K562 (cell line): ENCODE measurements around the gene SLFN14. TPM values are rescaled to one million over a fixed set of nuclear protein-coding genes. Genes with fewer than 3 reads are reported as not detected.

Experiments used
- ATF6 ChIP-seq: sonication (generic); formaldehyde crosslinking; IDR thresholded peaks from 2 replicates; pipeline ENCODE4 v1.4.0; 2020; ENCODE audit warnings: mild to moderate bottlenecking, missing genetic modification reagents
- CBX5 ChIP-seq: IDR thresholded peaks from 2 replicates; pipeline ENCODE4 v1.6.1; 2014; ENCODE audit warnings: low read depth, borderline replicate concordance
- FOXK2 ChIP-seq, 2 experiments: fragments of 450-650 bp; IDR thresholded peaks in 1 of 2; conservative IDR thresholded peaks in 1 of 2; 2 replicates each; pipeline ENCODE4 v1.6.1; 2016; ENCODE audit warnings: low read depth in 2 of 2, mild to moderate bottlenecking in 1 of 2
- HNRNPLL ChIP-seq: fragments of 200-400 bp; formaldehyde crosslinking; IDR thresholded peaks from 2 replicates; pipeline ENCODE4 v1.6.1; 2017; ENCODE audit warnings: low read length, low read depth, mild to moderate bottlenecking; ENCODE audit not compliant: poor library complexity, severe bottlenecking
- L3MBTL2 ChIP-seq: fragments of 450-650 bp; IDR thresholded peaks from 2 replicates; pipeline ENCODE4 v1.6.1; 2016; ENCODE audit warnings: mild to moderate bottlenecking, moderate library complexity
- MTA3 ChIP-seq: fragments of 450-650 bp; formaldehyde crosslinking; IDR thresholded peaks from 2 replicates; pipeline ENCODE4 v1.6.1; 2017; ENCODE audit warnings: mild to moderate bottlenecking, borderline replicate concordance
- PCBP1 ChIP-seq: fragments of 200-400 bp; formaldehyde crosslinking; IDR thresholded peaks from 2 replicates; pipeline ENCODE4 v1.6.1; 2018; ENCODE audit warnings: mild to moderate bottlenecking, low read depth, low read length; ENCODE audit not compliant: poor library complexity, severe bottlenecking
- POLR3G ChIP-seq: IDR thresholded peaks from 2 replicates; pipeline ENCODE4 v1.6.1; 2011; ENCODE audit not compliant: insufficient read length, insufficient replicate concordance; ENCODE audit errors: extremely low read depth
- PURB ChIP-seq: sonication (generic); formaldehyde crosslinking; IDR thresholded peaks from 2 replicates; pipeline ENCODE4 v1.9.0; 2021; ENCODE audit warnings: low read depth, mild to moderate bottlenecking, missing genetic modification reagents
- RBM22 ChIP-seq: fragments of 200-400 bp; formaldehyde crosslinking; IDR thresholded peaks from 2 replicates; pipeline ENCODE4 v1.6.1; 2018; ENCODE audit warnings: low read length, low read depth; ENCODE audit not compliant: poor library complexity, severe bottlenecking
- RFX7 ChIP-seq: fragments of 250-450 bp; sonication (Bioruptor Pico); IDR thresholded peaks from 2 replicates; pipeline ENCODE4 v1.5.1; 2021; ENCODE audit warnings: mild to moderate bottlenecking
- TCF3 ChIP-seq: sonication (generic); formaldehyde crosslinking; IDR thresholded peaks from 2 replicates; pipeline ENCODE4 v1.4.0; 2020; ENCODE audit warnings: mild to moderate bottlenecking, missing genetic modification reagents
- TCF7 ChIP-seq: sonication (generic); IDR thresholded peaks from 2 replicates; pipeline ENCODE4 v1.6.1; 2016; ENCODE audit warnings: antibody characterized with exemption, borderline replicate concordance
- YY1 ChIP-seq, 3 experiments: IDR thresholded peaks; 2 replicates each; pipeline ENCODE4 v1.6.1; 2011; ENCODE audit warnings: low read length in 2 of 3, mild to moderate bottlenecking in 2 of 3, moderate library complexity in 2 of 3, borderline replicate concordance in 1 of 3, control low read depth in 1 of 3, low read depth in 1 of 3; ENCODE audit not compliant: insufficient read depth in 3 of 3, insufficient replicate concordance in 2 of 3, control insufficient read depth in 1 of 3, insufficient read length in 1 of 3; ENCODE audit errors: extremely low read depth in 1 of 3
- ZFP36 ChIP-seq: fragments of 150-350 bp; IDR thresholded peaks from 2 replicates; pipeline ENCODE4 v1.6.1; 2018; ENCODE audit warnings: low read length, low read depth; ENCODE audit not compliant: partially characterized antibody
- ZNF318 ChIP-seq, 2 experiments: fragments of 450-650 bp; IDR thresholded peaks; 2 replicates each; pipeline ENCODE4 v1.6.1; 2016; ENCODE audit warnings: mild to moderate bottlenecking in 2 of 2, borderline replicate concordance in 1 of 2, low read depth in 1 of 2, moderate library complexity in 1 of 2
- polyA plus RNA-seq, 8 experiments: library from polyadenylated mRNA; depleted of rRNA in 4 of 8; stranded (reverse) in 5 of 8; unstranded in 3 of 8; fragments of >200 nt; fragmentation: Nextera tagmentation in 2 of 8; fragmentation: Illumina TruSeq in 1 of 8; extraction: Ambion mirVana in 2 of 8; extraction: Trizol in 1 of 8; gene quantifications; 2 replicates each; pipeline versions ENCODE4 v1.2.1 to v1.2.3, GENCODE V29; 2011 to 2014; ENCODE audit warnings: inconsistent platforms in 1 of 8, missing spikeins in 1 of 8
- total RNA-seq, 7 experiments: library from RNA; depleted of rRNA in 6 of 7; stranded (reverse); fragments of >200 nt in 6 of 7; fragmentation: Illumina TruSeq in 2 of 7; extraction: Trizol in 2 of 7; gene quantifications; 2 replicates each; pipeline versions ENCODE4 v1.2.1 to v1.2.3, GENCODE V29; 2011 to 2021; ENCODE audit warnings: low replicate concordance in 1 of 7

SLFN14 gene
- total and polyA plus RNA-seq, 9 of the 15 experiments (the other 6 are each of a cell fraction or from before 2014, with no cell fraction given), result 1.3 to 4.3 (median 3.1) TPM

GRCh38 chr17:35578197-35578928, 17.7 kb upstream of the SLFN14 start, which contains the start of gene PEX12 (continued):
- TF ChIP-seq ATF6 (CRISPR knock-in tag) (no peak), YY1 (IDR thresholded peaks at IDR 0.05; ENCODE audit: borderline replicate concordance in 1 of 3, control insufficient read depth in 1 of 3, extremely low read depth in 1 of 3, insufficient read depth in 3 of 3, insufficient read length in 1 of 3, insufficient replicate concordance in 2 of 3, low read depth in 1 of 3, low read length in 2 of 3) (peak in 2 of 3 experiments; percentile 83 to 91), L3MBTL2 (peak; percentile 57; the same call in 1 of the 2 replicates), RFX7 (CRISPR knock-in tag) (0 out of 2 replicates have a peak, but pooled peaks have one; percentile 18), CBX5 (no peak), RBM22 (no peak), ZNF318 (IDR thresholded peaks at IDR 0.05; ENCODE audit: borderline replicate concordance in 1 of 2, low read depth in 1 of 2) (peak in 1 of 2 experiments; percentile 17; a peak in 1 of 4 replicates), PCBP1 (no peak), TCF3 (0 out of 2 replicates have a peak, but pooled peaks have one; percentile 1), PURB (no peak), POLR3G (no peak), MTA3 (0 out of 2 replicates have a peak, but pooled peaks have one; percentile 77), FOXK2 (conservative IDR thresholded peaks at IDR 0.05 in 1 of 2, IDR thresholded peaks at IDR 0.05 in 1 of 2; ENCODE audit: low read depth in 2 of 2) (peak; percentile 87 to 89), ZFP36 (no peak), HNRNPLL (peak; percentile 59), TCF7 (0 out of 2 replicates have a peak, but pooled peaks have one; percentile 33)
